K562 (cell line): ENCODE measurements around the gene NRM. TPM values are rescaled to one million over a fixed set of nuclear protein-coding genes. Genes with fewer than 3 reads are reported as not detected.

Source experiments
- C11orf30 ChIP-seq: fragments of 450-650 bp; IDR thresholded peaks from 2 replicates; pipeline ENCODE4 v1.6.1; 2016; ENCODE audit warnings: low read depth, mild to moderate bottlenecking
- CBX2 ChIP-seq: fragments of 200-600 bp; sonication (generic); IDR thresholded peaks from one replicate; pipeline ENCODE4 v1.6.1; 2012; ENCODE audit warnings: mild to moderate bottlenecking, low read length, inconsistent platforms; ENCODE audit not compliant: insufficient read depth, poor library complexity, severe bottlenecking
- CEBPG ChIP-seq, 3 experiments: fragments of 200-800 bp in 1 of 3; sonication (Bioruptor generic) in 1 of 3; sonication (generic) in 1 of 3; formaldehyde crosslinking in 1 of 3; IDR thresholded peaks in 2 of 3; conservative IDR thresholded peaks in 1 of 3; 2 replicates each; pipeline versions ENCODE4 v1.6.1 to v1.8.0; 2016 to 2022; ENCODE audit warnings: missing compliant biosample characterization in 2 of 3, missing genetic modification characterization in 2 of 3, mild to moderate bottlenecking in 1 of 3, missing genetic modification reagents in 1 of 3
- CREB1 ChIP-seq, 2 experiments: sonication (generic) in 1 of 2; formaldehyde crosslinking in 1 of 2; IDR thresholded peaks; 2 replicates each; pipeline versions ENCODE4 v1.6.1 to v1.8.0; 2012 to 2022; ENCODE audit warnings: inconsistent platforms in 1 of 2, mild to moderate bottlenecking in 1 of 2, missing genetic modification reagents in 1 of 2, moderate library complexity in 1 of 2
- MED1 ChIP-seq: sonication (generic); formaldehyde crosslinking; IDR thresholded peaks from 2 replicates; pipeline ENCODE4 v1.8.1; 2023; ENCODE audit warnings: missing genetic modification reagents, borderline replicate concordance
- POLR3A ChIP-seq: IDR thresholded peaks from 2 replicates; pipeline ENCODE4 v1.6.1; 2011; ENCODE audit warnings: borderline replicate concordance, mild to moderate bottlenecking, moderate library complexity; ENCODE audit not compliant: insufficient read length, insufficient read depth; ENCODE audit errors: extremely low read depth
- SMAD3 ChIP-seq: fragments of 450-650 bp; formaldehyde crosslinking; conservative IDR thresholded peaks from 2 replicates; pipeline ENCODE4 v1.4.0; 2020; ENCODE audit warnings: mild to moderate bottlenecking
- SMARCC2 ChIP-seq: fragments of 450-650 bp; IDR thresholded peaks from 2 replicates; pipeline ENCODE4 v1.6.1; 2017; ENCODE audit warnings: antibody characterized with exemption, moderate library complexity, mild to moderate bottlenecking, low read depth
- TARDBP ChIP-seq: fragments of 450-650 bp; IDR thresholded peaks from 2 replicates; pipeline ENCODE4 v1.6.1; 2016
- ZBTB1 ChIP-seq: sonication (generic); formaldehyde crosslinking; IDR thresholded peaks from 2 replicates; pipeline ENCODE4 v1.8.1; 2023; ENCODE audit warnings: missing genetic modification reagents, low read depth, mild to moderate bottlenecking, borderline replicate concordance
- ZFP30 ChIP-seq: fragments of 250-450 bp; sonication (Bioruptor Pico); IDR thresholded peaks from 2 replicates; pipeline ENCODE4 v1.8.0; 2022; ENCODE audit warnings: moderate library complexity, mild to moderate bottlenecking, inconsistent platforms, borderline replicate concordance
- polyA plus RNA-seq, 8 experiments: library from polyadenylated mRNA; depleted of rRNA in 4 of 8; stranded (reverse) in 5 of 8; unstranded in 3 of 8; fragments of >200 nt; fragmentation: Nextera tagmentation in 2 of 8; fragmentation: Illumina TruSeq in 1 of 8; extraction: Ambion mirVana in 2 of 8; extraction: Trizol in 1 of 8; gene quantifications; 2 replicates each; pipeline versions ENCODE4 v1.2.1 to v1.2.3, GENCODE V29; 2011 to 2014; ENCODE audit warnings: inconsistent platforms in 1 of 8, missing spikeins in 1 of 8
- total RNA-seq, 7 experiments: library from RNA; depleted of rRNA in 6 of 7; stranded (reverse); fragments of >200 nt in 6 of 7; fragmentation: Illumina TruSeq in 2 of 7; extraction: Trizol in 2 of 7; gene quantifications; 2 replicates each; pipeline versions ENCODE4 v1.2.1 to v1.2.3, GENCODE V29; 2011 to 2021; ENCODE audit warnings: low replicate concordance in 1 of 7
- TF ChIP-seq, protein P1 (sequence below), 2 experiments: fragments of 450-650 bp in 1 of 2; sonication (generic) in 1 of 2; formaldehyde crosslinking in 1 of 2; IDR thresholded peaks in 1 of 2; conservative IDR thresholded peaks in 1 of 2; 2 replicates each; pipeline versions ENCODE4 v1.6.1 to v1.8.1; 2016 to 2023; ENCODE audit warnings: mild to moderate bottlenecking in 2 of 2, moderate library complexity in 2 of 2, inconsistent platforms in 1 of 2, missing genetic modification reagents in 1 of 2
- TF ChIP-seq, protein P2 (sequence below): IDR thresholded peaks from 3 replicates; pipeline ENCODE4 v1.6.1; 2011; ENCODE audit warnings: borderline replicate concordance, mild to moderate bottlenecking; ENCODE audit not compliant: insufficient read length, insufficient read depth
- TF ChIP-seq, protein P3 (sequence below), 2 experiments: fragments of 450-650 bp; IDR thresholded peaks; 2 replicates each; pipeline ENCODE4 v1.6.1; 2016; ENCODE audit warnings: mild to moderate bottlenecking in 2 of 2, borderline replicate concordance in 1 of 2, low read depth in 1 of 2, moderate library complexity in 1 of 2

The NRM gene
- total and polyA plus RNA-seq, 9 of the 15 experiments (the other 6 are each of a cell fraction or from before 2014, with no cell fraction given): 9.7 to 58.2 (median 18.1) TPM

DNA sequence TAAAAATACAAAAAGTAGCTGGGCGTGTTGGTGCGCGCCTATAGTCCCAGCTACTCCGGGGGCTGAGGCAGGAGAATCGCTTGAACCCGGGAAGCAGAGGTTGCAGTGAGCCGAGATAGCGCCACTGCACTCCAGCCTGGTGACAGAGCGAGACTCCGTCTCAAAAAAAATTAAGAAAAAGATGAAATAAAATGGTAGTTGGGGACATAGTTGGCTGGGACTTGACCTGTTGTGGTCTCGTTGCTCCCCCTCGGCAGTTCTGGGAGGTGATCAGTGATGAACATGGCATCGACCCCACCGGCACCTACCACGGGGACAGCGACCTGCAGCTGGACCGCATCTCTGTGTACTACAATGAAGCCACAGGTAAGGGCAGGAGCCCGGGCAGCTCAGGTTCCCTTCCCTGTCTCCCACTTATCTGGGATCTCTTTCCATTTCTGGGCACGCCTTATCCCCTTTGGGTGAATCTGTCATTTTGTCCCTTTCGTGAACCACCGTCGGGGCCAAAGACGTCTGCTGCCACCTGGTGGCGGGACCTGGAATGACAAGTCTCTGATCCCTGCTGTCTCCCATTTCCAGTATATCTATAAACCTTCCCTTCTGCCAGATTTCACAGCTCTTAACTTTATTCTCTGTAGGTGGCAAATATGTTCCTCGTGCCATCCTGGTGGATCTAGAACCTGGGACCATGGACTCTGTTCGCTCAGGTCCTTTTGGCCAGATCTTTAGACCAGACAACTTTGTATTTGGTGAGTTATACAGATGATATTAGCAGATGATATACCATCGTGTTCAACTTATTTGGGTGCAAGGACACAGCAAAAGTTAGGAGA, 31.7 kb upstream of the NRM start (continued):
- TF ChIP-seq, protein P1, sequence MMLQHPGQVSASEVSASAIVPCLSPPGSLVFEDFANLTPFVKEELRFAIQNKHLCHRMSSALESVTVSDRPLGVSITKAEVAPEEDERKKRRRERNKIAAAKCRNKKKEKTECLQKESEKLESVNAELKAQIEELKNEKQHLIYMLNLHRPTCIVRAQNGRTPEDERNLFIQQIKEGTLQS (IDR thresholded peaks at IDR 0.05): no peak
- TF ChIP-seq, protein P1 (CRISPR knock-in tag; conservative IDR thresholded peaks at IDR 0.05): no peak
- TF ChIP-seq ZFP30: no peak
- TF ChIP-seq ZBTB1 (CRISPR knock-in tag): 0 out of 2 replicates have a peak, but pooled peaks have one; percentile 32
- no peak for TF ChIP-seq CEBPG (CRISPR knock-in tag; IDR thresholded peaks at IDR 0.05)
- TF ChIP-seq CEBPG (tag; conservative IDR thresholded peaks at IDR 0.05 in 1 of 2, IDR thresholded peaks at IDR 0.05 in 1 of 2): no peak
- TF ChIP-seq TARDBP: peak; percentile 57; the same call in 1 of the 2 replicates
- no peak for TF ChIP-seq CREB1 (IDR thresholded peaks at IDR 0.05)
- TF ChIP-seq CREB1 (CRISPR knock-in tag; IDR thresholded peaks at IDR 0.05): no peak; the same call in 1 of the 2 replicates
- no peak for TF ChIP-seq MED1 (CRISPR knock-in tag)
- TF ChIP-seq POLR3A: no peak
- no peak for TF ChIP-seq SMAD3 (CRISPR knock-in tag)
- no peak; the same call in 1 of the 2 replicates for TF ChIP-seq SMARCC2
- no peak for TF ChIP-seq C11orf30
- TF ChIP-seq, protein P2, sequence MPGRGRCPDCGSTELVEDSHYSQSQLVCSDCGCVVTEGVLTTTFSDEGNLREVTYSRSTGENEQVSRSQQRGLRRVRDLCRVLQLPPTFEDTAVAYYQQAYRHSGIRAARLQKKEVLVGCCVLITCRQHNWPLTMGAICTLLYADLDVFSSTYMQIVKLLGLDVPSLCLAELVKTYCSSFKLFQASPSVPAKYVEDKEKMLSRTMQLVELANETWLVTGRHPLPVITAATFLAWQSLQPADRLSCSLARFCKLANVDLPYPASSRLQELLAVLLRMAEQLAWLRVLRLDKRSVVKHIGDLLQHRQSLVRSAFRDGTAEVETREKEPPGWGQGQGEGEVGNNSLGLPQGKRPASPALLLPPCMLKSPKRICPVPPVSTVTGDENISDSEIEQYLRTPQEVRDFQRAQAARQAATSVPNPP: no peak
- TF ChIP-seq CBX2: no peak
- TF ChIP-seq, protein P3, sequence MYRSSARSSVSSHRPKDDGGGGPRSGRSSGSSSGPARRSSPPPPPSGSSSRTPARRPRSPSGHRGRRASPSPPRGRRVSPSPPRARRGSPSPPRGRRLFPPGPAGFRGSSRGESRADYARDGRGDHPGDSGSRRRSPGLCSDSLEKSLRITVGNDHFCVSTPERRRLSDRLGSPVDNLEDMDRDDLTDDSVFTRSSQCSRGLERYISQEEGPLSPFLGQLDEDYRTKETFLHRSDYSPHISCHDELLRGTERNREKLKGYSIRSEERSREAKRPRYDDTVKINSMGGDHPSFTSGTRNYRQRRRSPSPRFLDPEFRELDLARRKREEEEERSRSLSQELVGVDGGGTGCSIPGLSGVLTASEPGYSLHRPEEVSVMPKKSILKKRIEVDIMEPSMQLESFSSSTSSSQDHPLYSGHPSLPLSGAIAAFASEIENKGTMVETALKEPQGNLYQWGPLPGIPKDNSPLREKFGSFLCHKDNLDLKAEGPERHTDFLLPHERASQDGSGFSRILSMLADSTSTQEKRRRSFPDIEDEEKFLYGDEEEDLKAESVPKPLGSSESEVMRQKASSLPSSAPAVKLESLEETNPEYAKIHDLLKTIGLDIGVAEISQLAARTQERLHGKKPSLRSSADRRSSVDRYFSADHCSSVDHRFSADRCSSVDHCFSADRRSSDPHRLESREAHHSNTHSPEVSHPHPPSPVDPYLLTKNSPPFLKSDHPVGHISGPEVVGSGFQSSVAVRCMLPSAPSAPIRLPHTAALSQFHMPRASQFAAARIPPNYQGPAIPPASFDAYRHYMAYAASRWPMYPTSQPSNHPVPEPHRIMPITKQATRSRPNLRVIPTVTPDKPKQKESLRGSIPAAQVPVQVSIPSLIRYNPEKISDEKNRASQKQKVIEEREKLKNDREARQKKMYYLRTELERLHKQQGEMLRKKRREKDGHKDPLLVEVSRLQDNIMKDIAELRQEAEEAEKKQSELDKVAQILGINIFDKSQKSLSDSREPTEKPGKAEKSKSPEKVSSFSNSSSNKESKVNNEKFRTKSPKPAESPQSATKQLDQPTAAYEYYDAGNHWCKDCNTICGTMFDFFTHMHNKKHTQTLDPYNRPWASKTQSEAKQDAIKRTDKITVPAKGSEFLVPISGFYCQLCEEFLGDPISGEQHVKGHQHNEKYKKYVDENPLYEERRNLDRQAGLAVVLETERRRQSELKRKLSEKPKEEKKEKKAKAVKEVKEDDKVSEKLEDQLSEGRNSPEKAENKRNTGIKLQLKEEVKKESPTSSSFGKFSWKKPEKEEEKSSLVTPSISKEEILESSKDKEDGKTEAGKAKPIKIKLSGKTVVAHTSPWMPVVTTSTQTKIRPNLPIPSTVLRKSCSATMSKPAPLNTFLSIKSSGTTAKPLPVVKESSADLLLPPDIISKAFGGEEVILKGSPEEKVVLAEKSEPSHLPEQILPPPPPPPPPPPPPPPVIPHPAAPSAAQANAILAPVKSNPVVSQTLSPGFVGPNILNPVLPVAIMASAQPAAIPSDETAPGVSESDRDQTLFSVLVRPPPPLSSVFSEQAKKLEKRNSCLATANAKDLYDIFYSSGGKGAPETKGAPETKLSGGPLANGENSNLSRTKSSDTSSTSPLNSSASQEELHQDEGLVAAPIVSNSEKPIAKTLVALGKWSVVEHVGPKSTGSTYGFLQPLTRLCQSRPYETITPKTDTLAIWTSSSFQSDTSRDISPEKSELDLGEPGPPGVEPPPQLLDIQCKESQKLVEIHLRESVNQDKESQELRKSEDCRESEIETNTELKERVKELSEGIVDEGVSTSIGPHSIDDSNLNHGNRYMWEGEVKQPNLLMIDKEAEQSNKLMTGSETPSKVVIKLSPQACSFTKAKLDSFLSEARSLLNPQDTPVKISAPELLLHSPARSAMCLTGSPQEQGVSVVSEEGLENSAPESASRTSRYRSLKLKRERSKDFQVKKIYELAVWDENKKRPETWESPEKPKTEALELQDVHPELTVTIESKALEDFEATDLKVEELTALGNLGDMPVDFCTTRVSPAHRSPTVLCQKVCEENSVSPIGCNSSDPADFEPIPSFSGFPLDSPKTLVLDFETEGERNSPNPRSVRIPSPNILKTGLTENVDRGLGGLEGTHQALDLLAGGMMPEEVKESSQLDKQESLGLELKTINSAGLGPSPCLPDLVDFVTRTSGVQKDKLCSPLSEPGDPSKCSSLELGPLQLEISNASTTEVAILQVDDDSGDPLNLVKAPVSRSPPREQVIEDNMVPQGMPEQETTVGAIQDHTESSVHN (IDR thresholded peaks at IDR 0.05; ENCODE audit: borderline replicate concordance in 1 of 2, low read depth in 1 of 2): no peak
